Ovary (tissue), 9 donors: Measurements from ENCODE around the gene CSH2. TPM values are rescaled to one million over a fixed set of nuclear protein-coding genes. Genes with fewer than 3 reads are reported as not detected.

Source experiments
- DNase-seq, 5 donors: peaks; one replicate each; pipeline ENCODE4 v3.0.0-alpha.2; 2019 to 2020
- H3K27ac ChIP-seq, 2 donors: fragments of 200-600 bp; one replicate each; pipeline versions ENCODE4 v1.5.1 to v1.8.0; 2019 to 2022
- H3K27me3 ChIP-seq: fragments of 200-600 bp; one replicate; pipeline ENCODE4 v1.8.0; 2022
- H3K36me3 ChIP-seq: fragments of 200-600 bp; sonication (generic); one replicate; pipeline ENCODE4 v1.5.1; 2019
- H3K4me1 ChIP-seq: one replicate; pipeline ENCODE4 v1.8.1; 2013; ENCODE audit warnings: mild to moderate bottlenecking, moderate library complexity; ENCODE audit not compliant: insufficient read depth
- H3K4me3 ChIP-seq: fragments of 200-600 bp; sonication (generic); one replicate; pipeline ENCODE4 v1.5.1; 2017
- H3K9me3 ChIP-seq, 2 donors: fragments of 200-600 bp in 1 of 2; sonication (generic) in 1 of 2; one replicate each; pipeline versions ENCODE4 v1.5.1 to v1.8.1; 2013 to 2019; ENCODE audit warnings: mild to moderate bottlenecking in 1 of 2, moderate library complexity in 1 of 2
- CTCF ChIP-seq, 3 donors: fragments of 450-650 bp in 2 of 3; fragments of 200-600 bp in 1 of 3; IDR thresholded peaks; one replicate each; pipeline versions ENCODE4 v1.5.1 to v1.8.0; 2016 to 2022; ENCODE audit warnings: antibody characterized with exemption in 3 of 3, mild to moderate bottlenecking in 1 of 3
- EP300 ChIP-seq: sonication (generic); formaldehyde crosslinking; IDR thresholded peaks from one replicate; pipeline ENCODE4 v1.6.1; 2017; ENCODE audit warnings: antibody characterized with exemption
- POLR2A ChIP-seq: fragments of 450-650 bp; IDR thresholded peaks from one replicate; pipeline ENCODE4 v1.6.1; 2017; ENCODE audit warnings: antibody characterized with exemption, mild to moderate bottlenecking, moderate library complexity
- WGBS, 3 donors: extraction: QIAGEN DNeasy Blood & Tissue Kit in 1 of 3; methylation state at CpG; one replicate each; pipeline versions ENCODE4 v1.1.5 to v1.1.7; 2013 to 2017; 5-methylcytosine and 5-hydroxymethylcytosine counted together
- intact Hi-C, 4 donors: fragments of 100-400 bp; cut with DNase I; formaldehyde crosslinking; loops; one replicate each; pipeline versions ENCODE4 v1.11.0 to v1.15.1; 2022 to 2023
- polyA plus RNA-seq, 2 donors: library from polyadenylated mRNA; stranded (reverse); fragments of 200-250 nt in 1 of 2; fragments of 350-450 nt in 1 of 2; fragmentation: Illumina TruSeq in 1 of 2; extraction: RNeasy Lipid Tissue Mini Kit (QIAGEN cat#74804) in 1 of 2; gene quantifications; one replicate each; pipeline ENCODE4 v1.2.3, GENCODE V29; 2013 to 2014
- small RNA-seq: library from RNA; depleted of rRNA; stranded (forward); fragments of <200 nt; gene quantifications from one replicate; pipeline ENCODE3, GENCODE V24; 2016
- total RNA-seq, 7 donors: library from RNA; depleted of rRNA in 2 of 7; stranded (reverse); fragments of >200 nt in 2 of 7; fragmentation: NEBNext Ultra II Directional in 3 of 7; extraction: Animal tissue kit (Norgen Biotek cat#: 25700) in 3 of 7; gene quantifications; one replicate each; pipeline versions ENCODE4 v1.1.0 to v1.2.4, GENCODE V29; 2016 to 2023
- donor health status: DM: no; HTN: no; CAD: no; lungs with moderate emphysema.
- donor health status: DM: no; HTN: no; CAD: no.
- donor health status: Bipolar disorder and iron deficiency.
- donor health status: DM: yes; HTN: yes; CAD: no.
- donor health status: DM: no; HTN: no; CAD: no.
- donor health status: DM: yes; HTN: yes; CAD: no.

The CSH2 gene
- total and polyA plus RNA-seq, 9 donors = not detected

- intact Hi-C loops = no loop called here
- TF ChIP-seq EP300 = no peak
- TF ChIP-seq CTCF (IDR thresholded peaks at IDR 0.05) = no peak
- TF ChIP-seq POLR2A = no peak
- Histone ChIP-seq H3K9me3 (no peaks in the 10 kb centered on the region), H3K27ac (no peak overlapping the region), H3K36me3 (no peaks in the 10 kb centered on the region), H3K27me3 (no peaks in the 10 kb centered on the region), H3K4me3 (no peak overlapping the region), H3K4me1 (peaks cover 3% of the 10 kb centered on the region)
- no peak for DNase-seq
- WGBS, 3 donors = 88 to 94% (median 92%) methylated on average over 13 of the region's 13 CpGs
Observed at GRCh38 chr17:63823659-63824331, 49.7 kb downstream of the CSH2 start.

- Histone ChIP-seq H3K36me3 (no peaks in the 10 kb centered on the region), H3K27ac (no peak overlapping the region), H3K4me3 (no peak overlapping the region), H3K27me3 (no peaks in the 10 kb centered on the region), H3K9me3 (no peaks in the 10 kb centered on the region), H3K4me1 (no peaks in the 10 kb centered on the region)
- DNase-seq = no peak
- intact Hi-C loops = no loop called here
- TF ChIP-seq CTCF (IDR thresholded peaks at IDR 0.05) = no peak
- no peak for TF ChIP-seq POLR2A
- TF ChIP-seq EP300 = no peak
Observed at GRCh38 chr17:63822537-63822936, 50.9 kb downstream of the CSH2 start.

Small RNA genes lying within 50 kb of the gene (small RNA-seq; reads per million reads assigned to genes)
- gene AC040958.1 (not detected), gene AC127029.1 (not detected), gene GH1 (not detected)

Other genes starting within 250 kb of the CSH2 start
- gene LIMD2, start 173.6 kb downstream of the CSH2 start, total RNA-seq = 10 to 100 TPM in 4 of 7 donors, 1 to 10 TPM in 3; 2.6 to 13.2 (median 10.2) TPM
- 1 to 10 TPM; 1.5 to 9.0 TPM for gene LIMD2, start 173.6 kb downstream of the CSH2 start, polyA plus RNA-seq
- gene STRADA, start 131.9 kb downstream of the CSH2 start, total RNA-seq = 10 to 100 TPM; 26.8 to 40.2 (median 34.4) TPM
- 10 to 100 TPM; 21.8 to 46.2 TPM for gene STRADA, start 131.9 kb downstream of the CSH2 start, polyA plus RNA-seq
- gene CCDC47, start 100.1 kb downstream of the CSH2 start, total RNA-seq = 10 to 100 TPM; 31.1 to 72.0 (median 63.2) TPM
- gene CCDC47, start 100.1 kb downstream of the CSH2 start, polyA plus RNA-seq = 10 to 100 TPM; 32.6 to 83.6 TPM
- 100 to 1,000 TPM in 4 of 7 donors, 10 to 100 TPM in 3; 72.5 to 137 (median 104) TPM for gene DDX42, start 99.5 kb downstream of the CSH2 start, total RNA-seq
- gene DDX42, start 99.5 kb downstream of the CSH2 start, polyA plus RNA-seq = 100 to 1,000 TPM in 1 of 2 donors, 10 to 100 TPM in 1; 74.4 to 138 TPM
- 100 to 1,000 TPM in 2 of 7 donors, 10 to 100 TPM in 5; 36.4 to 111 (median 83.8) TPM for gene PSMC5, start 46.2 kb downstream of the CSH2 start, total RNA-seq
- 100 to 1,000 TPM in 1 of 2 donors, 10 to 100 TPM in 1; 96.2 to 155 TPM for gene PSMC5, start 46.2 kb downstream of the CSH2 start, polyA plus RNA-seq
- 10 to 100 TPM; 26.1 to 46.5 (median 34.7) TPM for gene FTSJ3, start 46.0 kb downstream of the CSH2 start, total RNA-seq
- 10 to 100 TPM; 21.3 to 47.0 TPM for gene FTSJ3, start 46.0 kb downstream of the CSH2 start, polyA plus RNA-seq
- 100 to 1,000 TPM in 1 of 7 donors, 10 to 100 TPM in 6; 46.2 to 117 (median 72.9) TPM for gene SMARCD2, start 31.0 kb downstream of the CSH2 start, total RNA-seq
- 10 to 100 TPM; 47.9 to 52.7 TPM for gene SMARCD2, start 31.0 kb downstream of the CSH2 start, polyA plus RNA-seq
- gene GH2, start 8.3 kb upstream of the CSH2 start, total RNA-seq = not detected
- not detected for gene GH2, start 8.3 kb upstream of the CSH2 start, polyA plus RNA-seq
- gene CSH1, start 22.9 kb upstream of the CSH2 start, total RNA-seq = not detected
- not detected for gene CSH1, start 22.9 kb upstream of the CSH2 start, polyA plus RNA-seq
- not detected for gene CSHL1, start 37.6 kb upstream of the CSH2 start, total RNA-seq
- not detected for gene CSHL1, start 37.6 kb upstream of the CSH2 start, polyA plus RNA-seq
- not detected for gene GH1, start 45.2 kb upstream of the CSH2 start, total RNA-seq
- gene GH1, start 45.2 kb upstream of the CSH2 start, polyA plus RNA-seq = not detected
- 1 to 10 TPM in 3 of 7 donors, under 1 TPM in 4; 0.48 to 2.0 (median 0.92) TPM for gene CD79B, start 58.7 kb upstream of the CSH2 start, total RNA-seq
- gene CD79B, start 58.7 kb upstream of the CSH2 start, polyA plus RNA-seq = 1 to 10 TPM in 1 of 2 donors, under 1 TPM in 1; 0.77 to 2.0 TPM
- gene SCN4A, start 99.2 kb upstream of the CSH2 start, total RNA-seq = 1 to 10 TPM in 1 of 7 donors, under 1 TPM in 5, not detected in 1; 0.27 to 2.5 (median 0.60) TPM
- under 1 TPM; 0.67 to 0.75 TPM for gene SCN4A, start 99.2 kb upstream of the CSH2 start, polyA plus RNA-seq
- 10 to 100 TPM in 1 of 7 donors, 1 to 10 TPM in 4, under 1 TPM in 1, not detected in 1; 0.20 to 58.5 (median 2.1) TPM for gene PRR29, start 124.7 kb upstream of the CSH2 start, total RNA-seq
- gene PRR29, start 124.7 kb upstream of the CSH2 start, polyA plus RNA-seq = under 1 TPM; 0.05 to 0.45 TPM
- gene ICAM2, start 147.0 kb upstream of the CSH2 start, total RNA-seq = 10 to 100 TPM in 5 of 7 donors, 1 to 10 TPM in 2; 6.8 to 29.0 (median 17.4) TPM
- 10 to 100 TPM; 25.1 to 34.2 TPM for gene ICAM2, start 147.0 kb upstream of the CSH2 start, polyA plus RNA-seq